Renal cortex interstitium (tissue), 11 donors: ENCODE measurements around the gene CCSER2. TPM values are rescaled to one million over a fixed set of nuclear protein-coding genes. Genes with fewer than 3 reads are reported as not detected.
"Not testable (repeated sequence)": the region's sequence is repeated elsewhere in the genome, so short reads cannot be mapped to it uniquely, and the experiment has no call there.

Experiments
- DNase-seq, 11 donors: peaks; one replicate each; pipeline ENCODE4 v3.0.0-alpha.2; 2013; ENCODE audit warnings: low read depth in 9 of 11, low spot score in 4 of 11; ENCODE audit errors: extremely low read depth in 1 of 11
- polyA plus RNA-seq, 3 donors: library from polyadenylated mRNA; unstranded; fragments of 120-200 nt; gene quantifications; one replicate each; pipeline ENCODE4 v1.2.1, GENCODE V29; 2013; ENCODE audit not compliant: insufficient read length in 3 of 3

Gene CCSER2
- polyA plus RNA-seq, 3 donors = 25.9 to 28.6 (median 28.6) TPM

GRCh38 chr10:84525807-84526182 lies 197.4 kb downstream of the CCSER2 start:
- DNase-seq = not testable (repeated sequence)

GRCh38 chr10:84527386-84527785 lies 199.0 kb downstream of the CCSER2 start:
- DNase-seq = not testable (repeated sequence)

- not testable (repeated sequence) for DNase-seq
Measured at GRCh38 chr10:84528526-84528925, 200.1 kb downstream of the CCSER2 start.

GRCh38 chr10:84530724-84531325 lies 202.4 kb downstream of the CCSER2 start:
- no peak for DNase-seq

GRCh38 chr10:84531396-84531795 lies 203.0 kb downstream of the CCSER2 start:
- no peak for DNase-seq

GRCh38 chr10:84534168-84534567 lies 205.8 kb downstream of the CCSER2 start:
- DNase-seq = no peak

- DNase-seq = peak in 8 of 11 donors; percentile 46 to 64 (median 54)
Measured at GRCh38 chr10:84537447-84537931, 209.1 kb downstream of the CCSER2 start.

GRCh38 chr10:84538036-84538435 lies 209.6 kb downstream of the CCSER2 start:
- no peak for DNase-seq

GRCh38 chr10:84539216-84539615 lies 210.8 kb downstream of the CCSER2 start:
- no peak for DNase-seq

GRCh38 chr10:84540022-84540616 lies 211.7 kb downstream of the CCSER2 start:
- DNase-seq = no peak

GRCh38 chr10:84540617-84541288 lies 212.4 kb downstream of the CCSER2 start:
- DNase-seq = peak in 1 of 11 donors; percentile 41

- no peak for DNase-seq
Measured at GRCh38 chr10:84541289-84541637, 212.9 kb downstream of the CCSER2 start.

- DNase-seq = no peak
Measured at GRCh38 chr10:84542522-84543490, 214.4 kb downstream of the CCSER2 start.

- no peak for DNase-seq
Measured at GRCh38 chr10:84543948-84544347, 215.6 kb downstream of the CCSER2 start.

- no peak for DNase-seq
Measured at GRCh38 chr10:84545651-84546050, 217.3 kb downstream of the CCSER2 start.

- no peak for DNase-seq
Measured at GRCh38 chr10:84546609-84547008, 218.2 kb downstream of the CCSER2 start.

GRCh38 chr10:84547616-84548015 lies 219.2 kb downstream of the CCSER2 start:
- DNase-seq = no peak

- DNase-seq = no peak
Measured at GRCh38 chr10:84548869-84549268, 220.5 kb downstream of the CCSER2 start.
